ENCODE measurements around the gene QSOX2. TPM values are rescaled to one million over a fixed set of nuclear protein-coding genes. Genes with fewer than 3 reads are reported as not detected.

QSOX2 gene, protein sequence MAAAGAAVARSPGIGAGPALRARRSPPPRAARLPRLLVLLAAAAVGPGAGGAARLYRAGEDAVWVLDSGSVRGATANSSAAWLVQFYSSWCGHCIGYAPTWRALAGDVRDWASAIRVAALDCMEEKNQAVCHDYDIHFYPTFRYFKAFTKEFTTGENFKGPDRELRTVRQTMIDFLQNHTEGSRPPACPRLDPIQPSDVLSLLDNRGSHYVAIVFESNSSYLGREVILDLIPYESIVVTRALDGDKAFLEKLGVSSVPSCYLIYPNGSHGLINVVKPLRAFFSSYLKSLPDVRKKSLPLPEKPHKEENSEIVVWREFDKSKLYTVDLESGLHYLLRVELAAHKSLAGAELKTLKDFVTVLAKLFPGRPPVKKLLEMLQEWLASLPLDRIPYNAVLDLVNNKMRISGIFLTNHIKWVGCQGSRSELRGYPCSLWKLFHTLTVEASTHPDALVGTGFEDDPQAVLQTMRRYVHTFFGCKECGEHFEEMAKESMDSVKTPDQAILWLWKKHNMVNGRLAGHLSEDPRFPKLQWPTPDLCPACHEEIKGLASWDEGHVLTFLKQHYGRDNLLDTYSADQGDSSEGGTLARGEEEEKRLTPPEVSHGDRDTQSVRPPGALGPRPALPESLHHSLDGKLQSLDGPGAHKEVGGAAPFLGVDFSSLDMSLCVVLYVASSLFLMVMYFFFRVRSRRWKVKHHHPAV
- 29.5 and 30.2 TPM in 2 replicates for polyA plus RNA-seq (2011; rRNA removed)
- polyA plus RNA-seq (2012; cell fraction: cytosol; rRNA removed): 19.5 and 21.6 TPM in 2 replicates
- polyA plus RNA-seq (2012; cell fraction: nucleus; rRNA removed): 41.9 and 47.6 TPM in 2 replicates
- polyA plus RNA-seq (2017; fragmentation: RNase III; extraction: RNeasy Plus Mini Kit Qiagen cat#74134 plus additional on column Dnase treatment): 22.3 to 23.0 TPM (median 22.9 TPM) in 3 replicates
- polyA minus RNA-seq (2011; rRNA and poly(A)+ RNA removed): 15.5 and 16.6 TPM in 2 replicates

DNA sequence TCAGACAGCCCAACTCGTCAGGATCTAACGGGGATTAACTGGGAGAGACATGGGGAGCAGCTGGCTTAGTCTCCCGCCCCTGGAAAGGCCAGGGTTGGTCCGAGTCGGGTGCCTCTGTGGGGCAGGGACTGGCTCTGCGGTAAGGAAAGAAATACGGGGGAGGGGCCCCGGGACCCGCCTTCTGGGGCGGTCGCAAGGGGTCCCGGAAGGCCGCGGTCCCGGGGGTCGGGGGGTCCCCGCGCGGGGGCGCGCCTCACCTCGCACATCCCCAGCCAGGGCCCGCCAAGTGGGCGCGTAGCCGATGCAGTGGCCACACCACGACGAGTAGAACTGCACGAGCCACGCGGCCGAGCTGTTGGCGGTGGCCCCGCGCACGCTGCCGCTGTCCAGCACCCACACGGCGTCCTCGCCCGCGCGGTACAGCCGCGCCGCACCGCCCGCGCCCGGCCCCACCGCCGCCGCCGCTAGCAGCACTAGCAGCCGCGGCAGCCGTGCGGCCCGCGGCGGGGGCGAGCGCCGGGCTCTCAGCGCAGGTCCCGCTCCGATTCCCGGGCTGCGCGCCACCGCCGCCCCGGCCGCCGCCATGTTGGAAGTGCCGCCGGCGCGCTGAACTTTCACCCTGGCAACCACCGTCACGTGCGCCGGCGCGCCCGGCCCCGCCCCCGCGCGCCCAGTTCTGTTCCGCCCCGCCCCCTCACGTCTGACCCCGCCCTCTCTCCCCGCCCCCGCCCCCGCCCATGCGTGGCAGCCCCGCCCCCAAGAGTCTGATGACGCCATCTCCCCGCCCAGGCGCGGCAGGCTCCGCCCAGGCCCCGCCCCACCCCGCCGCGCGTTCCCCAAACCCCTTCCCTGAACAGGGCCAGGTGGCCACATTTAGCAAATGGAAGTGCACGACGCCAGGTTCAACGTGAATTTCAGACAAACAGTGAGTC, at the start of gene QSOX2:
Gene QSOX2 (minus strand): TSS at position 594 of the 932 bp plus-strand sequence. CDS start 9 bp downstream, at position 585.
- H3K4me3 ChIP-seq: peak within 1 kb of the TSS; percentile 83
- ChIA-PET CTCF (interaction anchor here (3.0 kb wide), 1 partner anchor 21 kb away, joined by 10 read pairs; no protein-coding TSS in a partner anchor), POLR2A (interaction anchor here (0.8 kb wide), 1 partner anchor 22 kb away, joined by 3 read pairs; no protein-coding TSS in a partner anchor)
- FAIRE-seq (no peak), DNase-seq (ENCODE audit: low read depth in 1 of 2, low spot score in 1 of 2) (peak; percentile 70 to 87), ATAC-seq (peak; percentile 66 to 70)
- WGBS (ENCODE audit: missing lambda C conversion rate): 0% methylated on average over 12 of the region's 112 CpGs
- peak within 1 kb of the TSS; percentile 80 to 97 for H3K27ac ChIP-seq
- peaks cover 17% of the 10 kb centered on the region for H3K4me1 ChIP-seq
- no peaks in the 10 kb centered on the region for H3K9me3 ChIP-seq
- peak within 1 kb of the TSS; percentile 97 for H3K4me2 ChIP-seq
- TF ChIP-seq HOXB13 (CRISPR knock-in tag; IDR thresholded peaks at IDR 0.05; ENCODE audit: low read depth) (no peak), BHLHE40 (IDR thresholded peaks at IDR 0.05; ENCODE audit: low read depth, low read length) (peak; percentile 72), RNF2 (IDR thresholded peaks at IDR 0.05; ENCODE audit: borderline replicate concordance, low read depth) (no peak), MAFK (IDR thresholded peaks at IDR 0.05; ENCODE audit: partially characterized antibody) (no peak), FOSL2 (IDR thresholded peaks at IDR 0.05) (no peak), FOSL2 (CRISPR knock-in tag; IDR thresholded peaks at IDR 0.05) (no peak), HOXA7 (CRISPR knock-in tag; IDR thresholded peaks at IDR 0.05) (no peak), KDM5A (IDR thresholded peaks at IDR 0.05) (no peak), MYC (IDR thresholded peaks at IDR 0.05; ENCODE audit: borderline replicate concordance, low read length) (peak; percentile 74; the same call in 1 of the 2 replicates), JUNB (IDR thresholded peaks at IDR 0.05) (no peak), SMC3 (IDR thresholded peaks at IDR 0.05) (no peak), NPAS2 (CRISPR knock-in tag; IDR thresholded peaks at IDR 0.05; ENCODE audit: borderline replicate concordance) (no peak), CHD4 (IDR thresholded peaks at IDR 0.05; ENCODE audit: borderline replicate concordance) (no peak), POLR2AphosphoS2 (conservative IDR thresholded peaks at IDR 0.05; ENCODE audit: low read length) (no peak), EP300 (IDR thresholded peaks at IDR 0.05) (no peak), CBX8 (IDR thresholded peaks at IDR 0.05) (no peak), CTCF (IDR thresholded peaks at IDR 0.05) (no peak), MAZ (IDR thresholded peaks at IDR 0.05; ENCODE audit: borderline replicate concordance, low read depth, low read length) (no peak), FOXS1 (CRISPR knock-in tag; IDR thresholded peaks at IDR 0.05) (no peak), SREBF2 (IDR thresholded peaks at IDR 0.05) (no peak), ZC3H11A (IDR thresholded peaks at IDR 0.05) (no peak), HES2 (IDR thresholded peaks at IDR 0.05) (no peak), EHMT2 (IDR thresholded peaks at IDR 0.05; ENCODE audit: low read depth) (no peak), TFCP2L1 (CRISPR knock-in tag; IDR thresholded peaks at IDR 0.05) (no peak), POLR2A (IDR thresholded peaks at IDR 0.05; ENCODE audit: low read length) (peak; percentile 60), NR3C1 (IDR thresholded peaks at IDR 0.05) (no peak), CHD2 (IDR thresholded peaks at IDR 0.05; ENCODE audit: low read length, partially characterized antibody) (no peak), USF2 (IDR thresholded peaks at IDR 0.05) (no peak)
- TF ChIP-seq, protein P1, sequence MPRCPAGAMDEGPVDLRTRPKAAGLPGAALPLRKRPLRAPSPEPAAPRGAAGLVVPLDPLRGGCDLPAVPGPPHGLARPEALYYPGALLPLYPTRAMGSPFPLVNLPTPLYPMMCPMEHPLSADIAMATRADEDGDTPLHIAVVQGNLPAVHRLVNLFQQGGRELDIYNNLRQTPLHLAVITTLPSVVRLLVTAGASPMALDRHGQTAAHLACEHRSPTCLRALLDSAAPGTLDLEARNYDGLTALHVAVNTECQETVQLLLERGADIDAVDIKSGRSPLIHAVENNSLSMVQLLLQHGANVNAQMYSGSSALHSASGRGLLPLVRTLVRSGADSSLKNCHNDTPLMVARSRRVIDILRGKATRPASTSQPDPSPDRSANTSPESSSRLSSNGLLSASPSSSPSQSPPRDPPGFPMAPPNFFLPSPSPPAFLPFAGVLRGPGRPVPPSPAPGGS (IDR thresholded peaks at IDR 0.05): peak; percentile 91
- TF ChIP-seq, protein P2, sequence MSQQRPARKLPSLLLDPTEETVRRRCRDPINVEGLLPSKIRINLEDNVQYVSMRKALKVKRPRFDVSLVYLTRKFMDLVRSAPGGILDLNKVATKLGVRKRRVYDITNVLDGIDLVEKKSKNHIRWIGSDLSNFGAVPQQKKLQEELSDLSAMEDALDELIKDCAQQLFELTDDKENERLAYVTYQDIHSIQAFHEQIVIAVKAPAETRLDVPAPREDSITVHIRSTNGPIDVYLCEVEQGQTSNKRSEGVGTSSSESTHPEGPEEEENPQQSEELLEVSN (IDR thresholded peaks at IDR 0.05; ENCODE audit: borderline replicate concordance, low read depth): 0 out of 2 replicates have a peak, but pooled peaks have one; percentile 28
- TF ChIP-seq, protein P3, sequence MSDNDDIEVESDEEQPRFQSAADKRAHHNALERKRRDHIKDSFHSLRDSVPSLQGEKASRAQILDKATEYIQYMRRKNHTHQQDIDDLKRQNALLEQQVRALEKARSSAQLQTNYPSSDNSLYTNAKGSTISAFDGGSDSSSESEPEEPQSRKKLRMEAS (IDR thresholded peaks at IDR 0.05): peak; percentile 74
